ENCODE results near the gene ANKRD63. TPM values are rescaled to one million over a fixed set of nuclear protein-coding genes. Genes with fewer than 3 reads are reported as not detected.

ANKRD63 gene
- total and polyA plus RNA-seq, 2 of the 8 experiments (the other 6 are each of a cell fraction or from before 2014, with no cell fraction given) = 0.18 to 0.26 TPM

DNA sequence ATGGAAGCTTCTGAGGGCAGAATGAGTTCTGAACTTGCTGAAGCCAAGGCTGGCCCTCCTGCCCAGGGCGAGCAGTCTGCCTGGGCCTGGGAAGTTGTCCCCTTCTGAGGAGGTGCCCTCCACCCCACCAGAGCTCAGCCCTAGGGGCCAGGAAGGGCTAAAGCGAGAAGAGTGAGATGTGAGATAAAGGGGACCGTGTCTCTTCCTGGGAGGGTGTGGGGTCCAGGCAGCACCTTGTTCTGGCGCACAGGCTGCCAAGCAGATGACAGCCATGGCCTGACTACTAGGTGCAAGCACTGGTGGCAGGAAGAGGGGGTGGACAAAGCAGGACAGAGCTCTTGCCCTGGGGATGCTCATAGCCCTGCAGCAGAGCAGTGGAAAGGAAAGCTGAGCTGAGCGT, 40.3 kb downstream of the ANKRD63 start:
- H3K79me1 ChIP-seq (ENCODE audit: low read depth, low read length) = no peaks in the 10 kb centered on the region
- peaks cover 9 to 29% (median 23%) of the 10 kb centered on the region in 4 experiments for H3K4me1 ChIP-seq (replicated peaks in 1 of 4; ENCODE audit: control insufficient read depth in 3 of 4, insufficient read depth in 4 of 4, low read length in 3 of 4)
- no peak overlapping the region for H3K14ac ChIP-seq (ENCODE audit: insufficient read length)
- H3K23me2 ChIP-seq (ENCODE audit: low read depth, low read length) = peaks cover 4% of the 10 kb centered on the region; the same call in 1 of the 2 replicates
- H3K56ac ChIP-seq (replicated peaks; ENCODE audit: insufficient read length, low read depth, low read length) = no peak overlapping the region
- H4K8ac ChIP-seq (ENCODE audit: extremely low read depth, insufficient read depth, low read length) = no peak overlapping the region; the same call in 1 of the 2 replicates
- no peak overlapping the region for H2BK15ac ChIP-seq (ENCODE audit: low read length)
- H4K5ac ChIP-seq (ENCODE audit: insufficient read length, low read depth, low read length) = no peak overlapping the region
- H4K20me1 ChIP-seq (replicated peaks in 1 of 2; ENCODE audit: control insufficient read depth in 1 of 2, insufficient read depth in 2 of 2, low read length in 2 of 2) = no peaks in the 10 kb centered on the region
- CTCF ChIA-PET (ENCODE audit: partially characterized antibody) = interaction anchor here (0.8 to 46.3 kb wide), 10 partner anchors 8 to 135 kb away, joined by 3 to 1340 read pairs (median 4); partner anchors contain the start of gene ANKRD63
- 96% methylated on average over 5 of the region's 5 CpGs; no CpG with 5 or more reads in 1 of the 2 experiments for WGBS, 2 experiments (ENCODE audit: extremely low coverage in 1 of 2, insufficient coverage in 1 of 2, insufficient read length in 1 of 2, insufficient replicate concordance in 2 of 2, low coverage in 1 of 2, low lambda C conversion rate in 2 of 2, missing lambda C conversion rate in 1 of 2)
- H3K4ac ChIP-seq (replicated peaks; ENCODE audit: insufficient read length, low read depth, low read length) = no peak overlapping the region
- H3K36me3 ChIP-seq (ENCODE audit: control insufficient read depth in 2 of 4, insufficient read depth in 4 of 4, low read length in 3 of 4) = no peaks in the 10 kb centered on the region
- H3K18ac ChIP-seq (ENCODE audit: extremely low read depth, low read length) = no peak overlapping the region
- H3K9me3 ChIP-seq (ENCODE audit: insufficient read depth in 2 of 2, low read depth in 1 of 2, low read length in 1 of 2) = no peaks in the 10 kb centered on the region
- H3K4me2 ChIP-seq (ENCODE audit: insufficient read depth in 1 of 2, low read depth in 2 of 2, low read length in 2 of 2) = no peak overlapping the region
- FAIRE-seq (no peak), DNase-seq (ENCODE audit: low read depth in 1 of 2, low spot score in 2 of 2) (no peak)
- no peak overlapping the region for H2BK120ac ChIP-seq (replicated peaks; ENCODE audit: low read depth, low read length)
- peaks cover 0 to 6% (median 2%) of the 10 kb centered on the region in 4 experiments; a peak in 2 of 7 replicates for H3K27me3 ChIP-seq (replicated peaks in 1 of 4; ENCODE audit: control insufficient read depth in 3 of 4, extremely low read depth in 1 of 4, insufficient read depth in 3 of 4, low read length in 3 of 4)
- H2AFZ ChIP-seq (ENCODE audit: low read length) = no peak overlapping the region
- H4K91ac ChIP-seq (replicated peaks; ENCODE audit: insufficient read length, low read length) = no peak overlapping the region
- H3K4me3 ChIP-seq (ENCODE audit: extremely low read depth in 1 of 4, insufficient read depth in 2 of 4, low read depth in 3 of 4, low read length in 4 of 4) = no peak overlapping the region
- no peak overlapping the region for H3K23ac ChIP-seq (ENCODE audit: insufficient read length)
- H2AK5ac ChIP-seq (ENCODE audit: low read depth, low read length) = no peak overlapping the region
- peak overlapping the region; percentile 68; the same call in 1 of the 2 replicates for H2BK12ac ChIP-seq (ENCODE audit: low read depth, low read length)
- POLR2A ChIA-PET (ENCODE audit: partially characterized antibody) = interaction anchor here (0.7 to 6.2 kb wide), 8 partner anchors 7 to 190 kb away, joined by 3 to 47 read pairs (median 3); no protein-coding TSS in a partner anchor
- no peak overlapping the region for H2BK20ac ChIP-seq (ENCODE audit: low read length)
- H3K27ac ChIP-seq (ENCODE audit: low read depth, low read length) = no peak overlapping the region
- no peaks in the 10 kb centered on the region for H3K79me2 ChIP-seq (ENCODE audit: control insufficient read depth in 1 of 2, insufficient read depth in 2 of 2, low read length in 2 of 2)
- no peak overlapping the region for H3K9ac ChIP-seq (replicated peaks in 1 of 4; ENCODE audit: extremely low read depth in 1 of 4, low read depth in 3 of 4, low read length in 3 of 4)
- H2BK5ac ChIP-seq (ENCODE audit: low read depth, low read length) = no peak overlapping the region
- no peak for TF ChIP-seq RBBP5 (IDR thresholded peaks at IDR 0.05; ENCODE audit: borderline replicate concordance, low read depth, low read length)
- no peak for TF ChIP-seq EZH2 (IDR thresholded peaks at IDR 0.05; ENCODE audit: low read depth, low read length, severe bottlenecking)
- TF ChIP-seq CTBP2 (IDR thresholded peaks at IDR 0.05; ENCODE audit: borderline replicate concordance, insufficient read depth, insufficient read length, low read length) = no peak
- no peak for TF ChIP-seq SAP30 (IDR thresholded peaks at IDR 0.05; ENCODE audit: insufficient read depth, insufficient replicate concordance, low read length)

Data from H1 (cell line).